GM12892 (cell line): ENCODE measurements around the gene KIF26B.

ENCODE experiments used
- POLR2A ChIP-seq: IDR thresholded peaks from 2 replicates; pipeline ENCODE4 v1.6.1; 2011; ENCODE audit warnings: low read depth, low read length, control low read depth
- POLR2AphosphoS5 ChIP-seq: IDR thresholded peaks from 2 replicates; pipeline ENCODE4 v1.6.1; 2011; ENCODE audit warnings: low read depth, low read length, control low read depth
- TAF1 ChIP-seq: IDR thresholded peaks from 2 replicates; pipeline ENCODE4 v1.6.1; 2011; ENCODE audit warnings: low read depth, mild to moderate bottlenecking, control low read depth, low read length, borderline replicate concordance

DNA sequence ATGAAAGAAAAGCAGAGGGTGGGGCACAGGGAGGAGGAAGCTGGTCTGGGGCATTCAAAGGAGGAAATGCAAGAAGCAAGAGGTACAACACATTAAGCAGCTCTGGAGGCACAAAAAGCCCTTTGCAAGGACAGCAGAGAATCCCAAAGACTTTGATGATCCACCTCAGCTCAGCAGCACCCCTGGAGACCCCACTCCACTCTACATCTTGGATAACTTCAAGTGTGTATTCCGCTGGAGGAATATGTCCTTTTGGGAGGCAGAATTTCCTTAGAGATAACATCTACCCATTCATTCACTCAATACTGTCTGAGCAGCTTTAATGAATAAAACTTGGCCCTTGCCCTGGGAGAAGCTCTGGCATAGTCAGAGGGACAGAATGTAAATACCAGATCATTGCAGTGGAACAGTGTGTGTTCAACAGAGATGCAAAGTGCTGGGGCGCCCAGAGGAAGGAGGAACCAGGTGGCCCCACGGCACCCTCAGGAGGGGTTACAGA lies 599.7 kb downstream of the KIF26B start:
- no peak for TF ChIP-seq POLR2AphosphoS5
- TF ChIP-seq POLR2A = no peak
- TF ChIP-seq TAF1 = no peak
